Measurements from ENCODE around the gene NUCKS1. TPM values are rescaled to one million over a fixed set of nuclear protein-coding genes. Genes with fewer than 3 reads are reported as not detected.
A peak's percentile ranks its signal among the peaks of the same experiment; 100 is the strongest.

The NUCKS1 gene
- total RNA-seq, 4 donors from 2014 or later: 122 to 237 (median 177) TPM

- DNase-seq: no peak
Measured at GRCh38 chr1:205766038-205766437, 16.1 kb upstream of the NUCKS1 start.

GRCh38 chr1:205764578-205764977 lies 14.6 kb upstream of the NUCKS1 start:
- intact Hi-C loops (cut with DNase I): no loop called here
- Histone ChIP-seq H3K9me3 (no peaks in the 10 kb centered on the region), H3K36me3 (no peaks in the 10 kb centered on the region), H3K4me1 (peaks cover 8 to 16% of the 10 kb centered on the region in 2 donors), H3K27me3 (no peaks in the 10 kb centered on the region), H3K4me3 (replicated peaks in 1 of 3) (no peak overlapping the region), H3K27ac (no peak overlapping the region)
- 89 to 93% methylated on average over 2 of the region's 2 CpGs for WGBS, 2 donors
- no peak for DNase-seq
- no peak for TF ChIP-seq POLR2A (IDR thresholded peaks at IDR 0.05)
- TF ChIP-seq CTCF (IDR thresholded peaks at IDR 0.05): no peak

More at GRCh38 chr1:205766038-205766437, 16.1 kb upstream of the NUCKS1 start:
- TF ChIP-seq POLR2A (IDR thresholded peaks at IDR 0.05) (no peak), CTCF (IDR thresholded peaks at IDR 0.05) (no peak)
- Histone ChIP-seq H3K36me3 (no peaks in the 10 kb centered on the region), H3K9me3 (no peaks in the 10 kb centered on the region), H3K27ac (peak overlapping the region in 1 of 3 donors; percentile 48), H3K4me1 (peaks cover 8 to 29% of the 10 kb centered on the region in 2 donors), H3K4me3 (replicated peaks in 1 of 3) (no peak overlapping the region), H3K27me3 (no peaks in the 10 kb centered on the region)
- intact Hi-C loops (cut with DNase I): no loop called here
- 74 to 75% methylated on average over 5 of the region's 5 CpGs for WGBS, 2 donors

- Histone ChIP-seq H3K9me3 (no peaks in the 10 kb centered on the region), H3K36me3 (no peaks in the 10 kb centered on the region), H3K27me3 (no peaks in the 10 kb centered on the region), H3K27ac (no peak overlapping the region), H3K4me3 (replicated peaks in 1 of 3) (no peak overlapping the region), H3K4me1 (peaks cover 8 to 10% of the 10 kb centered on the region in 2 donors)
- TF ChIP-seq CTCF (IDR thresholded peaks at IDR 0.05) (no peak), POLR2A (IDR thresholded peaks at IDR 0.05) (no peak)
- intact Hi-C loops (cut with DNase I): no loop called here
- DNase-seq: no peak
Measured at GRCh38 chr1:205763980-205764379, 14.0 kb upstream of the NUCKS1 start.

DNA sequence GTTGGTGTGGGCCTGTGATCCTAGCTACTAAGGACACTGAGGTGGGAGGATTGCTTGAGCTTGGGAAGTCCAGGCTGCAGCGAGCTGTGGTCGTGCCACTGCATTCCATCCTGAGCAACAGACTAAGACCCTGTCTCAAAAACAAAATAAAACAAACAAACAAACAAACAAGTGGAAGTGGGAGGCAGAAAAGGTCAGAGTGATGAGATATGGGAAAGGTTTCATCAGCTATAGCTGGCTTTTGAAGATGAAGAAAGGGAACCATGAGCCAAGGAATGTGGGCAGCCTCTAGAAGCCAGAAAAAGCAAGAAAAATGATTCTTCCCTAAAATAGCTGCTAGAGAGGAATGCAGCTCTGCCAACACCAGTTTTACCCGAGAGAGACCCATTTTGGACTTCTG lies 10.6 kb upstream of the NUCKS1 start:
- Histone ChIP-seq H3K4me1 (no peaks in the 10 kb centered on the region), H3K9me3 (no peaks in the 10 kb centered on the region), H3K27me3 (no peaks in the 10 kb centered on the region), H3K4me3 (replicated peaks in 1 of 3) (no peak overlapping the region), H3K36me3 (no peaks in the 10 kb centered on the region), H3K27ac (no peak overlapping the region)
- intact Hi-C loops (cut with DNase I): no loop called here
- TF ChIP-seq POLR2A (IDR thresholded peaks at IDR 0.05) (no peak), CTCF (IDR thresholded peaks at IDR 0.05) (no peak)
- no peak for DNase-seq
- WGBS, 2 donors: 87 to 93% methylated on average over 3 of the region's 3 CpGs

- Histone ChIP-seq H3K4me3 (replicated peaks in 1 of 3) (no peak overlapping the region), H3K27me3 (no peaks in the 10 kb centered on the region), H3K4me1 (no peaks in the 10 kb centered on the region), H3K9me3 (no peaks in the 10 kb centered on the region), H3K36me3 (no peaks in the 10 kb centered on the region), H3K27ac (no peak overlapping the region)
- no peak for TF ChIP-seq POLR2A (IDR thresholded peaks at IDR 0.05)
- no peak for TF ChIP-seq CTCF (IDR thresholded peaks at IDR 0.05)
- WGBS, 2 donors: 96 to 97% methylated on average over 3 of the region's 3 CpGs
- no peak for DNase-seq
- intact Hi-C loops (cut with DNase I): loop anchor here (10.0 kb wide), 1 partner anchor 58 kb away; the partner anchor contains the start of gene SLC41A1
Measured at GRCh38 chr1:205756552-205756951, 6.6 kb upstream of the NUCKS1 start.

Measured in thyroid gland (tissue), 4 donors.